Measurements from ENCODE around the gene ARPC5L. TPM values are rescaled to one million over a fixed set of nuclear protein-coding genes. Genes with fewer than 3 reads are reported as not detected.

The ARPC5L gene
- total RNA-seq, 1 experiment from 2014 or later = 54.5 TPM

GRCh38 chr9:124858330-124859046 lies 3.4 kb upstream of the ARPC5L start:
- Histone ChIP-seq H3K9ac (ENCODE audit: low read length) (no peak overlapping the region), H3K4me1 (ENCODE audit: insufficient read depth, low read length) (peaks cover 22% of the 10 kb centered on the region), H3K27ac (ENCODE audit: low read length) (no peak overlapping the region), H3K4me3 (ENCODE audit: low read length) (no peak overlapping the region), H3K79me2 (ENCODE audit: low read length) (peaks cover 40% of the 10 kb centered on the region), H3K27me3 (ENCODE audit: low read length) (no peaks in the 10 kb centered on the region), H3K36me3 (ENCODE audit: low read depth, low read length) (peaks cover 42% of the 10 kb centered on the region), H3K9me2 (replicated peaks; ENCODE audit: low read length) (no peaks in the 10 kb centered on the region), H3F3A (ENCODE audit: low read length, unreplicated experiment) (peaks cover 13% of the 10 kb centered on the region), H4K20me1 (ENCODE audit: low read length) (peaks cover 40% of the 10 kb centered on the region), H2AFZ (ENCODE audit: low read length) (no peak overlapping the region), H3K4me2 (ENCODE audit: low read length) (peak overlapping the region; percentile 90; the same call in 1 of the 2 replicates), H3K9me3 (ENCODE audit: low read length) (no peaks in the 10 kb centered on the region)
- DNase-seq (no peak), ATAC-seq (no peak)
- TF ChIP-seq EZH2phosphoT487 (IDR thresholded peaks at IDR 0.05; ENCODE audit: borderline replicate concordance, low read length) (no peak), CTCF (conservative IDR thresholded peaks at IDR 0.05; ENCODE audit: low read depth, low read length) (0 out of 2 replicates have a peak, but pooled peaks have one; percentile 15), EZH2 (IDR thresholded peaks at IDR 0.05; ENCODE audit: low read length, unreplicated experiment) (no peak)
- no TSS peak for BruUV-seq (replicated peaks)
- ChIA-PET CTCF (no interaction called here), POLR2A (ENCODE audit: unreplicated experiment) (no interaction called here)
- intact Hi-C loops (cut with micrococcal nuclease) = no loop called here

- Histone ChIP-seq H3K9me2 (replicated peaks; ENCODE audit: low read length) (no peaks in the 10 kb centered on the region), H3K9ac (ENCODE audit: low read length) (peak overlapping the region; percentile 99), H3K4me1 (ENCODE audit: insufficient read depth, low read length) (peaks cover 26% of the 10 kb centered on the region), H3K4me3 (ENCODE audit: low read length) (peak overlapping the region; percentile 98), H3K36me3 (ENCODE audit: low read depth, low read length) (peaks cover 42% of the 10 kb centered on the region), H3K9me3 (ENCODE audit: low read length) (no peaks in the 10 kb centered on the region), H4K20me1 (ENCODE audit: low read length) (peaks cover 40% of the 10 kb centered on the region), H3K27me3 (ENCODE audit: low read length) (no peaks in the 10 kb centered on the region), H2AFZ (ENCODE audit: low read length) (no peak overlapping the region), H3K4me2 (ENCODE audit: low read length) (peak overlapping the region; percentile 90), H3F3A (ENCODE audit: low read length, unreplicated experiment) (peaks cover 13% of the 10 kb centered on the region), H3K27ac (ENCODE audit: low read length) (no peak overlapping the region), H3K79me2 (ENCODE audit: low read length) (peaks cover 40% of the 10 kb centered on the region)
- ChIA-PET POLR2A (ENCODE audit: unreplicated experiment) (no interaction called here), CTCF (no interaction called here)
- no peak for TF ChIP-seq EZH2 (IDR thresholded peaks at IDR 0.05; ENCODE audit: low read length, unreplicated experiment)
- TF ChIP-seq CTCF (conservative IDR thresholded peaks at IDR 0.05; ENCODE audit: low read depth, low read length) = no peak
- no peak for TF ChIP-seq EZH2phosphoT487 (IDR thresholded peaks at IDR 0.05; ENCODE audit: borderline replicate concordance, low read length)
- no peak for ATAC-seq
- no TSS peak for BruUV-seq (replicated peaks)
- intact Hi-C loops (cut with micrococcal nuclease) = no loop called here
- DNase-seq = no peak
Measured at GRCh38 chr9:124859803-124860581, 1.9 kb upstream of the ARPC5L start.

Measured in PC-3 (cell line).